ENCODE results near the gene UBE2E3.
"Not testable (repeated sequence)": the region's sequence is repeated elsewhere in the genome, so short reads cannot be mapped to it uniquely, and the experiment has no call there.

The UBE2E3 gene

DNA sequence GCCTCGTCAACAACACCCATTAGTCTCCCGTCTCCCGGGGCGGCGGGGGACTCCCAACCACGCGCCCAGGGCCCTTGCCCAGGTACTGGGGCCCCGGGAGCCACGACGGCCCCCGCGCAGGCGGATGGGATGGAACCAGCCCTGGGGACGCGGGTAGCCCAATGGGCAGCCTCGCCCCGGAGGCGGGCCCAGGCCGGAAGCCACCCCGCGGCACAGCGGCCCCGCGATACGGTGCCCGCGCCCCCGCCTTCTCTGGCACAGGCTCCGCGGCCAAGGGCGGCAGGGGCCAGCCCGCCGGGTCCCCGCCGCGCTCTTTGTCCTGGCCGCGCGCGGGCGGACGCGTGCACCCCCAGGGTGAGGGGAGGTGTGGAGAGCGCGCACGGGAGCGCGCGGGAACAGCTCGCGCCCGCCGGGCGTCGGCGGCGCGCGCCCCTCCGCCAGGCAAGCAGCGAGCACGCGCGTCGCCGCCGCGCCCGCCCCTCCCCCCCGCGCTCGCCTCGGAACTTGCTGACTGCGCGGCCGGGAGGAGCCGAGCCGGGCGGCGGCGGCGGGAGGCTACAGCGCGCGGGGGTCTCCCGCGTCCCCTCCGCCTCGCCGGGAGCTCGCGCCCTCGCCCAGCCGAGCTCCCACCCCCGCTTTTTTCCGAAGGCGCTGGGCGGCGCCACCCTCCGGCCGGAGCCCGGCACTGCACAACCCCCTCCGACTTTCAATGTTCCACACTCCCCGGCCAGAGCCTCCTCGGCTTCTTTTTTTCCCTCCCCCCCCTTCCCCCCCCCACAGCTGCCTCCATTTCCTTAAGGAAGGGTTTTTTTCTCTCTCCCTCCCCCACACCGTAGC, at the start of gene UBE2E3:
Gene UBE2E3, plus strand, starts transcription at position 500 of the 837 bp plus-strand sequence. CDS start 1,438 bp downstream, outside the sequence.
- peak; percentile 88 for DNase-seq

- no peak for DNase-seq
Measured at GRCh38 chr2:180931841-180932240, 48.6 kb upstream of the UBE2E3 start.

DNA sequence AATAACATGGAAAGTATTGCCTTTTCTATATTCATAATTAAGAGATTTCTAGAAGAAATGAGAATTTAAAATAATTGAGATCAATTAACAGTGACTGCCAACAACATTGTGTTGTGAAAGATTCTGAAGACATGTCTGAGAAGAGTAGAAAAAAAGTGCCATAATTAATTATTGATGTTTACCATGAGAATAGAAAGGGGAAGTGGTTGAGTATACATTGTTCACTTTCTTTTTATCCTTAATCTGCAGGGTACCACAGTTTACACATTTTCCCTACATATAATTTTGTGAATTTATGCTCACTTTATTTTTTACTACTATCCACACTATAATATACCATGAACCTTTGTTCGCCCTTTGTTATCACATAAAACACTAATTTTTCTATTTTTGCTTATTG, 47.1 kb upstream of the UBE2E3 start:
- DNase-seq, result no peak

- no peak for DNase-seq
Measured at GRCh38 chr2:180934911-180935310, 45.5 kb upstream of the UBE2E3 start.

DNA sequence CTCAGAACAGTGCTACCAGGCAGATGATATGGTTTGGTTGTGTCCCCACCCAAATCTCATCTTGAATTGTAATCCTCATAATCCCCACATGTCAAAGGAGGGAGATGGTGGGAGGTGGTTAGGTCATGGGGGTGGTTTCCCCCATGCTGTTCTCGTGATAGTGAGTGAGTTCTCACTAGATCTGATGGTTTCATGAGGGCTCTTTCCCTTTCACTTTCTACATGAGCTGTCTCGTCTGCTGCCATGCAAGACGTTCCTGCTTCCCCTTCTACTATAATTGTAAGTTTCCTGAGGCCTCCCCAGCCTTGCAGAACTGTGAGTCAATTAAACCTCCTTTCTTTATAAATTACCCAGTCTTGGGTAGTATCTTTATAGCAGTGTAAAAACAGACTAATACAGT, 42.9 kb upstream of the UBE2E3 start:
- not testable (repeated sequence) for DNase-seq

DNA sequence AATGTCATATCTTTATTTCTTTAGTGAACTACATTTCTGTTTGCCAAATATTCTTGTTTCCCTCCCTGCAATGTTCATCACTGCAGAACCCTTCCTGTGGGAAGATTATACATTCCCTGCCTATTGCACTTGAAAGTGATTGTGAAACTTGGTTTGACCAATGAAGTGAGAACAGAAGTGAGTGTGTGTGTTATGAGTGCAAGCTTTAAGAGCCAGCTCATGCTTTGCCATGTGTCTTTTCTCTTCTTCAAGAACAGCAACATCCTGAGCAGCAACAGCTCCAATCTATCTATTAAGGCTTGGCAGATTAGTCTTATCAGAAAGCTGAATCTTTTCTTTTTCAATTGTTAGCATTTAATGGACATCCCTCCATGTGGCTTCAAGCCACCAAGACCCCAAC, 42.0 kb upstream of the UBE2E3 start:
- DNase-seq, result no peak

DNA sequence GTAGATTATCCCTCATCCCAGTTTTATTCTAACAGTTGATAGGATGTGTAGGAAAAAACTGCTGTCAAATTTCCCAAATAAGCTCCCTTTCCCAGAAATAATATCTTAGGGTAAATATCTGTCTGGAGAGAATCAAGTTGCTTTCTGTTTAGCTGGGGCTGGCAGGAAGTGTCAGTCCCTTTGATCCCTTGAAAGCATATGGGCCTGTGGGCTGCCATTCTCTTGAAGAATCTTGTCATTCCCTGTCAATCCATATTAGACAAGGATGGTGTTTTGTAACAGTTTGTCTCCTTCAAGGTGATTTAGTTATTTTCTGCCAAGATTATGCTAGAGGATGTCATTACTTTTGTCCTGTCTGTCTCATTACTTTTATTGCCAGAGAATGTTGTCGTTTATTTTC, 37.1 kb upstream of the UBE2E3 start:
- no peak for DNase-seq

DNA sequence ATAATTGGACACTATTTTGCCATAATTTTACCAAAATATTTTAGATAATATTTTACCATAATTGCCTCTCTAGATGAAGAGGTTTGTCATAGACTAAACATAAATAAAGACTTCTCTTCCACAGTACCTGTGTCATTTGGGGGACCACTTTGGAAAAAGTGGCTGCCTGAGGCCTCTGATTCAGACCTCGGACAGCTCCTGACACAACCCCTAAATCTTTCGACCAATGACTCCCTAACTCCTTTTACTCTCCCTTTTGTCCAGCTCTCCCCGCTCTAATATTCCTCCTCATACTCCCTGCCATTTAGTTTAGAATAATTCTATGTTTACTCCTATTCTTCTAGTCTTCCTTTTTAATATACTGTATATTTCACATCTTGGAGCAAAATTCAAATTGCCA, 36.0 kb upstream of the UBE2E3 start:
- no peak for DNase-seq

DNA sequence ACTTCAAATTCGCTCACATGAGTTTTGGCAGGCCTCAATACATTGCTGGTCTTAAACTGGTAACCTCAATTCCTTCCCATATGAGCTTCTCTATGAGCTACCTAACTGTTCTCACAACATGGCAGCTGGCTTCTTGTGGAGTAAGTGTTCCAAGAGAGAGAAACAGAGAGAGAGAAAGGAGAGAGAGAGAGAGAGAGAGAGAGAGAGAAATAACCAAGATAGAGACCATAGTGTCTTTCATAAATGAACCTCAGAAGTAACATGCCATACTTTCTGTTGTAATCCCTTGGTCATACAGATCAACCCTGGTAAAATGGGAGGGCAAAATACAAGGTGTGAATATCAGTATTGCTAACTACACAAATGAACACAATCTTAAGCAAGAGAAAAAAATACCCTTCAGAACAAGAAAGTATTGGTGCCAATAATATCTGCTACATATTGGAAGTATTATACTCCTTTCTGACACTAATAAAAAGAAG, 33.2 kb upstream of the UBE2E3 start:
- no peak for DNase-seq

- no peak for DNase-seq
Measured at GRCh38 chr2:180949896-180950295, 30.5 kb upstream of the UBE2E3 start.

DNA sequence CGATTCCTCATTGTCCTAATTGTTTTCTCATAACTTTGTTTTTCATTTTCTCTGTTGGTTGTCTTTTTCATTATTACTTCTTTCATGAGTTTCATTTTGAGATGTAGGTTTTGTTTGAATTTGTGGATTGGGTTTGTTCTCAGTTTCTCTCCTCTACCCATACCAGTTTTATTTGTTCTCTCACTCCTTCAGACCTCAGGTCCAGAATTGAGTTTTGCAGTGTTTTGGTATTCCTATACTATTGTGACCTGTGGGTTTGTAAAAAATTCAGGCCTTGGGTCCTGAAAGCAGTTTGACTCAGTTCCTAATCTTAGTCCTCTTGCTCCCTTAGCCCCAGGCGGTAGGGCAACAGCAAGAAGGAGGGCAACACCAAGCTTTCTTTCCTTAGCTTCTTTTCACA, 28.3 kb upstream of the UBE2E3 start:
- DNase-seq, result no peak

DNA sequence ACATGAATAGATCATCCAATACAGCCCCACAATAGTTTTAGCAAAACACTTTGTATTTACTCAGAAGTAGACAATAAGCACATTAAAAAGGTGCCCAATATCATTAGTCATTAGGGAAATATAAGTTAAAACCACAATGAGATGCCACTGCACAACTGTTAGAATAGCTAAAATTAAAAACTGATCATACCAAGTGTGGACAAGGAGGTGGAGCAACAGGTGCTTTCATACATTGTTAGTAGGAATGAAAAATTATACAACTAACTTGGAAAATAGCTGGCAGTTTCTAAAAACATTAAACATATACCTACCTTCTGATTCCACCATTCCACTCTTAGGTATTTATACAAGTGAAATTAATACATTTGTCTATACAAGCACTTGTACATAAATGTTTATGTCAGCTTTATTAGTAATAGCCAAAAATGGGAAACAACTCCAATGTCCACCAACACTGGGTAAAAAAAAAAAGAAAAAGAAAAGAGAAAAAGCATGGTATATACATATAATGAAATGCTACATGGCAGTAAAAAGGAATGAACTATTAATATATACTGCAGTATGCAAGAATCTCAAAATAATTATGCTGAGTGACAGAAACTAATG, 27.6 kb upstream of the UBE2E3 start:
- no peak for DNase-seq

DNA sequence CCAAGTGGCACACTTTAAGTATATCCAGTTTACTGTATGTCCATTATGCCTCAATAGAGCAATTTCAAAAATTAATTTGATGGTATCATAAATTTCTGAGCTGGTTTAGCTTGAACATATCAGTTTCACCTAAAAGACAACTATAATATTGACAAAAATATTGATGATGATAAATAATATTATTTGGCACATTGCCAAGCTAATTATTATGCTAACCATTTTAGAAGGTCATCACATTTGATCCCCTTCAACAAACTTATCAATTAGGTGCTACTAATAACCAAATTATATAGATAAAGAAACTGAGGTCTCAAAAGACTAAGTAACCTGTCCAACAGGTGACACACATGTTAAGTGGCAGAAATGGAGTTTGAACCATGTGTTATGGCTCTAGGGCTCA, 26.9 kb upstream of the UBE2E3 start:
- no peak for DNase-seq

DNA sequence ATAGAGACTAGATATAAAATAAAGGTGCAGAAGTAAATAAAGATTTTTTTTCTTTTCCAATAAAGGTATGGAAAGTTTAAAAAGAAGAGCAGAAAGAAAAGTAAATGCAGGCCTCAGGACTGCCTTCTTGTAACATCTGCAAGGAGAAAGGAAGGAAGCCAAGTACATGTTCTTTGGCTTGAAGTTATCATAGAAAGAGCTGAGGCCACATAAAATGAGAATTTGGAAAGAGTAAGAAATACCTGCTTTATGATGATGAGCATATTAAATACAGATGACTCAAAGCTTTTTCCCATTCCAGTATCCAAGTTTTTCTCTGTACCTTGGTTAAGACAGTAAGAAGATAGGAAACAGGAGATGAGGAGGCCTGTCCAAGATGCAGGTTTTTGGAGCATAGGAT, 25.3 kb upstream of the UBE2E3 start:
- no peak for DNase-seq

DNA sequence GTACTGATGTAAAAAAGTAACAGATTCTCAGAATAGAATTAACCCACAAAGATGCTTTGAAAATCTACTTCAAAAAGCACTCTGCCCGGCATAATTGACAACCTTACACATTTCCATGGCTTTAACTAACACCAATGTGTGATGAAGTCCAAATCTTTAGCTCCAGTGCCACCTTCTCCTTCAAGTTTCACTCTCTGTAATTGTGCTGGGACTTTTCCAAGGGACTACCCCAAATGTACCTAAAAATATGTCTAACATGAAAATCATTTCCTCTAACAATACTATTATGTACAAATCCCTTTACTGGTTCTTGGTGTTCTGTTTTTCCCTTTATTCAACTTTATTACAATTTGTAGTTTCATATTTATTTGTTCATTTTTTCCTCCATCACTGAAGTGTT, 20.6 kb upstream of the UBE2E3 start:
- DNase-seq, result no peak

GRCh38 chr2:180960982-180961381, 19.4 kb upstream of the UBE2E3 start:
- no peak for DNase-seq

GRCh38 chr2:180962727-180963314, 17.6 kb upstream of the UBE2E3 start:
- DNase-seq, result no peak

DNA sequence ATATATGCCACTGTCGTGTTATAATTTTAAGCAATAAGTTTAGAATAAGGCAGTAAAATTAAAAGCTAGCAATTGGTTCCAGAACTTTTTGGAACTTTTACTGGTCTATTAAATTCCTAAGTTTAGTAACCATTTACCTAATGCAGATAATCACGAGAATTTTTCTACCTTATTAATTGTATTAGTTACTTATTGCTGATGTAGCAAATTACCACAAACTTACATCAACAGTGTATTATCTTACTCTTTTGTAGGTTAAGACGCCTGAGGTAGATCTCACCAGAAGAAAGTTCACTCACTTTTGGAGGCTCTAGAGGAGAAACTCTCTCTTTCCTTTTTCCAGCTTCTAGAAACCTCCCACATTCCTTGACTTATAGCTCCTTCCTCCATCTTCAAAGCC, 14.0 kb upstream of the UBE2E3 start:
- no peak for DNase-seq

GRCh38 chr2:180969124-180969523, 11.3 kb upstream of the UBE2E3 start:
- DNase-seq, result no peak

- DNase-seq, result peak; percentile 80
Measured at GRCh38 chr2:180970016-180970415, 10.4 kb upstream of the UBE2E3 start.

DNA sequence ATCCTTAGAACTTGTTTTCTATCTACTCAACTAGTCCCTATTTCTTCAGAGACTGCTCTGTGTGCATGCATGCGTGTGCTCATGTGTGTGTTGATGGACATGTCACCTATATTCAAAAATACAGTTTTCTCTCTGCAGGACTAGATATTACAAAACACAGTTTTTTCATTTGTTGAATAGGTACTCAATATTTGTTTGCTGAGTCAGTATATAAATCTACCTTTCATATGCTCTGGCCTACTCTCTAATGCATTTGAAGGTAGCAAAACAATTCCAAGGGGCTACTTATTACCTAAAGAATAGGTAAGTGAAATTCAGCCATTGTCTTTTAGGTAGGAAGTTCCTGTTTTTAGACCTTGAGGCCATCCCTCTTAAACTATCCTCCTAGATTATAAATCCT, 8.6 kb upstream of the UBE2E3 start:
- DNase-seq, result no peak

- DNase-seq, result no peak
Measured at GRCh38 chr2:180975585-180975984, 4.8 kb upstream of the UBE2E3 start.

DNA sequence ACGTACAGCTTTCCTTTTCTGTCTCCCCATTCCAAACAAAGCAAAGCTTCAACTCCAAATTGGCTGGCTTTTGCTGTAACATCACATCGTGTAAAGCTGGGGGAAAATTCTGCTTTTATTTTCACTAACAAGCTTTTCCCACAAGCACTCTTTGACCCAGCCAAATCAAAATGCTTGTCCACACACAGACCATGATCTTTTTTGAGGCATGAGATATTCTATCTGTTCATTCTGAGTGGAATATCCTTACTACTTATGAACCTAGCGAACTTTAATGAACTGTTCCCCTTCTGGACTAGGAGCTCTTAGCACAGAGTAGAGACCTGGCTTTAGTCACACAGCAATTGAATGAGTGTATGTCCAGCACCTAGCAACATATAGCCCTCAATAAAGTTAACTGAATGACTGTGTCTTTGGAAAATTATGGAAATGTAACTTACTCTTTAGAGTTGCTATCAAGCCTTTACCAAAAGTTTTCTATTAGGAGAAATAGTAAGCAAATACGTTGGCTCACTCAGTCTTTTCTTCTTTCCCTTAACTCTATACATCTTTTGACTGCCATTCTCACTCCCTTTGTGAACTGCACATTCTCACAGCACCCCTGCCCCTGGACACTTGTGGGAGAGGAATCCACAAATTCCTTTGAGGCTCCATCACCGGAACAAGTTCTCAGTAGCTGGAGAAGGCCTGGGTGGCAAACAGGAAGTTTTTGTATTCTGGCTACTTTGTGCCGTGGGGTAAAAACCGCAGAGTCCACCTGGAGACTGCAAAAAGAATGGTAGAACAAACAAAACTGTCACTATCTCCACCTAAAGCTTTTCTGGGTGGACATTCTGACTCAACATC, 1.3 kb upstream of the UBE2E3 start:
- no peak for DNase-seq
